Cardiac atrium fibroblast (primary cell): ENCODE data around the gene KIF4A. TPM values are rescaled to one million over a fixed set of nuclear protein-coding genes. Genes with fewer than 3 reads are reported as not detected.

ENCODE experiments used
- total RNA-seq: library from RNA; depleted of rRNA; stranded (reverse); fragments of >200 nt; gene quantifications from 2 replicates; pipeline ENCODE4 v1.2.3, GENCODE V29; 2015

Gene KIF4A, protein sequence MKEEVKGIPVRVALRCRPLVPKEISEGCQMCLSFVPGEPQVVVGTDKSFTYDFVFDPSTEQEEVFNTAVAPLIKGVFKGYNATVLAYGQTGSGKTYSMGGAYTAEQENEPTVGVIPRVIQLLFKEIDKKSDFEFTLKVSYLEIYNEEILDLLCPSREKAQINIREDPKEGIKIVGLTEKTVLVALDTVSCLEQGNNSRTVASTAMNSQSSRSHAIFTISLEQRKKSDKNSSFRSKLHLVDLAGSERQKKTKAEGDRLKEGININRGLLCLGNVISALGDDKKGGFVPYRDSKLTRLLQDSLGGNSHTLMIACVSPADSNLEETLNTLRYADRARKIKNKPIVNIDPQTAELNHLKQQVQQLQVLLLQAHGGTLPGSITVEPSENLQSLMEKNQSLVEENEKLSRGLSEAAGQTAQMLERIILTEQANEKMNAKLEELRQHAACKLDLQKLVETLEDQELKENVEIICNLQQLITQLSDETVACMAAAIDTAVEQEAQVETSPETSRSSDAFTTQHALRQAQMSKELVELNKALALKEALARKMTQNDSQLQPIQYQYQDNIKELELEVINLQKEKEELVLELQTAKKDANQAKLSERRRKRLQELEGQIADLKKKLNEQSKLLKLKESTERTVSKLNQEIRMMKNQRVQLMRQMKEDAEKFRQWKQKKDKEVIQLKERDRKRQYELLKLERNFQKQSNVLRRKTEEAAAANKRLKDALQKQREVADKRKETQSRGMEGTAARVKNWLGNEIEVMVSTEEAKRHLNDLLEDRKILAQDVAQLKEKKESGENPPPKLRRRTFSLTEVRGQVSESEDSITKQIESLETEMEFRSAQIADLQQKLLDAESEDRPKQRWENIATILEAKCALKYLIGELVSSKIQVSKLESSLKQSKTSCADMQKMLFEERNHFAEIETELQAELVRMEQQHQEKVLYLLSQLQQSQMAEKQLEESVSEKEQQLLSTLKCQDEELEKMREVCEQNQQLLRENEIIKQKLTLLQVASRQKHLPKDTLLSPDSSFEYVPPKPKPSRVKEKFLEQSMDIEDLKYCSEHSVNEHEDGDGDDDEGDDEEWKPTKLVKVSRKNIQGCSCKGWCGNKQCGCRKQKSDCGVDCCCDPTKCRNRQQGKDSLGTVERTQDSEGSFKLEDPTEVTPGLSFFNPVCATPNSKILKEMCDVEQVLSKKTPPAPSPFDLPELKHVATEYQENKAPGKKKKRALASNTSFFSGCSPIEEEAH
- total RNA-seq = 3.2 and 5.0 TPM in 2 replicates

DNA sequence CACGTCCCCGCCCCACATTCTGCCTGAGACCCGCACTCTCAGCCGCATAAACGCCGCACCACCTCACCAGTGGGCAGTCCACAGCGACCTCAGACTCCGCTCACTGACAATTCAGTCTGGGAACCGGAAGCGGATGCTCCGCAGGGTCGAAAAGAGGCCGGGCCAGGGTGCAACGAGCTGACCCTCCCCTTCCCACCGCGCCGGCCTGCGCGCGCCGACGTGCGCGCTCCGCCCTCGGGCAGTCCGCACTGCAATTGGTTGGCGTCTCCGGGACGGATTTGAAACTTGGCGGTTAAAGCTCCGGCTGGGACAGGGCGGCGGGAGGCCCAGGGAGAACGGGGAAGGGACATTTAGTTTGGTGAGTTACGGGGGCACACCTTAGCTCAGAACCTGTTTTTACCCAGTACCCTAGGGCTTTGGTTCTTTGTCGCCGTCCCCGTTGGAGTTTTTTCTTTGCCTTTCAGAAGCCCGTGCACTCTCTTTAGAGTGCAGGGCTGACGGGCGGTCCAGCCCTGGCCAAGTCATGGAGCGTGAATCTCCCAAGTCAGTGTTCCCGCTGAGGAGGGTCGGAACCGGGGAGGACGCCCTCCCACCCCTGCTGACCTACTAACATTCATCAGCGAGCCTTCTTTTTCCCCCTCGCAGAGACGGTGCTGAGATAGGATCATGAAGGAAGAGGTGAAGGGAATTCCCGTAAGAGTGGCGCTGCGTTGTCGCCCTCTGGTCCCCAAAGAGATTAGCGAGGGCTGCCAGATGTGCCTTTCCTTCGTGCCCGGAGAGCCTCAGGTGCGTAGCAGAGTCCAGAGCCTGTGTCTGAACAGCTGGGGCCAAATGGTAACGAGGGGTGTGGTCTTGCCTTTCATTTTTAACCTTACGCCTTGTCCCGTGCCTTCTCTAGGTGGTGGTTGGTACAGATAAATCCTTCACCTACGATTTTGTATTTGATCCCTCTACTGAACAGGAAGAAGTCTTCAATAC, at the start of gene KIF4A, which contains the start of gene PDZD11:
Gene KIF4A, plus strand, starts transcription at position 312 of the 978 bp plus-strand sequence. Its CDS starts 355 bp downstream, at position 667.
Gene PDZD11, minus strand, starts transcription at position 135 of the 978 bp plus-strand sequence. CDS start 586 bp downstream, outside the sequence.

DNA sequence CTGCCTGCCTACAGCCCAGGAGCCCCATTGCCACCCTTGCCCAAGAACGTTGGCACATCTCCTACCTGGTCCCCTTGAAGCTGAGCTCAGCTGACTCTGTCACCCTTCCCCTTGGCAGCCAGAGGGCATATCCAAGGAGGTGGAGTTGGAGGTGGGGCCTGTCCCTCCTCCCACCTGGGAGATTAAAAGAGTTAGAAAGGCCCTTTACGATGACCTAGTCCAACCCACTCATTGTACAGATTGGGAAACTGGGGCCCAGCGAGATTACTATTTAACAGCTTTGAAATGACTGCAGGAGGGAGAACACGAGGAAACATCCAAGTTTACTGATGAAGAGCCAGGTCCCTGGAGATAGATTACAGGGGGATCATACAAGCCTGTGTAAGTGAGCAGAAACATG, 29.8 kb upstream of the KIF4A start, which contains the start of gene P2RY4:
Gene P2RY4, minus strand, starts transcription at position 101 of the 400 bp plus-strand sequence. CDS start 580 bp downstream, outside the sequence.

GRCh38 chrX:70268034-70268433, 21.9 kb upstream of the KIF4A start, which contains the start of gene ARR3:
TSS of gene ARR3 (plus strand) at chrX:70268334. CDS start at chrX:70269386, 1,052 bp downstream.

DNA sequence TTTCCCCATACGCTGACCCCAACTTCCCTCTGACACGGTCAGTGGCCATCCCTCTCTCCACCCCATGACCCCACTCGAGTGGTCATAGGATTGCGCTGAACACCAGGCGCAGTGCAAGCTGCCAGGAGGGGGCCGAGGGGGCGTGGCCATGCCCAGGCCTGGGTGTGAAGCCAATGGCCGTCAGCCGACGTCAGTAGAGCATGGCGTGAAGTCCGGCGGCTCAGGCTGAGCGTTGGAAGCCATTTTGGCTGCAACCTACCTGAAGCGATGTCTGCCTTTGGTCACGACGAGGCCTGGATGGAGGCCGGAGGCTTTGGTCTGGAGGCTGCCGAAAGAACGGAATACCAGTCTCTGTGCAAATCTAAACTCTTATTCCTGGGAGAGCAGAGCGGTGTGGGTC, 8.0 kb upstream of the KIF4A start, which contains the start of gene RAB41:
Gene RAB41, plus strand, starts transcription at position 222 of the 400 bp plus-strand sequence. Its CDS starts 46 bp downstream, at position 268.

DNA sequence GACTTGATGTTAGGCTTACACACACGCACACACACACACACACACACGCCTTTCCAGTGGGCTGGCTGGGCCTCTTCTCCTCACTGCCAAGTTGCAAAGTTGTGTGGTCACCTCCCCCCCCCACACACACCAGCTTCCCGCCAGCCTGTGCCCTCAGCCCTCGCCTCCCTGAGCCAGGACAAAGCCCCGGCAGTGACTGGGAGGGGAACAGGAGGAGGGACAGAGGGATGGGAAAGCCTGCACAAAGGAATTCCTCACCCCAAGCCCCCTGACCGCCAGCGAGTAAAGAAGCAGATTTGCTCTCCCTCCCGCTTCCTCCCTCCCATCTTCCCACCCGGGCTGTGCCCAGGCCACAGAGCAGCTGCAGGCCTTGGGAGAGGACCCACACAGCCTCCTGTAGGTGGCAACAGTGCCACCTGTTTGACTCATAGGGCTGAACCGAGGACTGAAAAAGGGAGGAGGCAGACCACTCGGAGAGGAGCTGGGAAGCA, 133.0 kb downstream of the KIF4A start, which contains the start of gene GDPD2:
Gene GDPD2, plus strand, starts transcription at position 464 of the 491 bp plus-strand sequence. CDS start 1,671 bp downstream, outside the sequence.

DNA sequence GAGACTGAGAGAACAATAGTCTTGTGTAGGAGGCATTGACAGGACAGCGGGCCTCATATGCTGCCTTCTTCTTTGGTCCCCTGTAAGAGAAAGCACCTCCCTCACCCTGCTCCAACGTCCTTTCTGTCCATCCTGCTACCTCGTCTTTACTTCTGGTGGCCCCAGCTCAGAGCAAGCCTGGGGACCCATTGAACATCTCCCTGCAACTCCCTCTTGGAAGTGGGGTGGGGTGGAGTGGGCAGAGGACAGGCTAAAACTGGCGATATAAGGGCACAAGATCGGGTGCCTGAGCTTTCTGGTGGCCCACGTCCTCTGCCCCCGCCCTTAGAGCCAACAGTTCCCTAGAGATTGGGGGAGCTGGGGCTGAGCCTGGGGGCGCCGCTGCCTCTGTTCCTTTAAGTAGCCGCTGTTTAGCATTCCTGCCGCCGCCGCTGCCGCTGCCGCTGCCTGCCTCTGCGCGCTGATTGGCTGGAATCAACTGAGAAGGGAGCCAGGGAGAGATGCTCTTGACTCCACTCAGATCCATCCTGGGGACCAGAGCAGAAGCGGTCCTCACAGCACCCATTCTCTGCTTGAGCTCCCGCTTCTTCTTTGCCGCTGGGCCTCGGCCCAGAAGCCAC, 154.5 kb downstream of the KIF4A start, which contains the start of gene DLG3:
Gene DLG3, plus strand, starts transcription at position 510 of the 620 bp plus-strand sequence. CDS start 367 bp downstream, outside the sequence.

Other genes starting within 250 kb of the KIF4A start
- not detected in 2 replicates for gene AWAT2, start 240.2 kb upstream of the KIF4A start, total RNA-seq
- not detected in 2 replicates for gene OTUD6A, start 227.6 kb upstream of the KIF4A start, total RNA-seq
- 51.5 and 59.9 TPM in 2 replicates for gene IGBP1, start 156.7 kb upstream of the KIF4A start, total RNA-seq
- gene DGAT2L6, start 112.6 kb upstream of the KIF4A start, total RNA-seq = not detected in 2 replicates
- not detected in 2 replicates for gene AWAT1, start 55.4 kb upstream of the KIF4A start, total RNA-seq
- gene P2RY4, start 29.9 kb upstream of the KIF4A start, total RNA-seq = not detected in 2 replicates
- not detected in 2 replicates for gene ARR3, start 21.8 kb upstream of the KIF4A start, total RNA-seq
- not detected in 2 replicates for gene RAB41, start 7.9 kb upstream of the KIF4A start, total RNA-seq
- 41.3 and 69.0 TPM in 2 replicates for gene PDZD11, start 177 bp upstream of the KIF4A start, total RNA-seq
- gene GDPD2, start 133.2 kb downstream of the KIF4A start, total RNA-seq = 1.5 TPM in 1 of 2 replicates, not detected in the other
- gene DLG3, start 154.7 kb downstream of the KIF4A start, total RNA-seq = 3.4 and 8.5 TPM in 2 replicates